Fibroblast of lung (primary cell): ENCODE measurements around the gene BMP8A. TPM values are rescaled to one million over a fixed set of nuclear protein-coding genes. Genes with fewer than 3 reads are reported as not detected.

Experiments
- DNase-seq, 2 donors: peaks; one replicate each; pipeline versions ENCODE4 v3.0.0 to v3.0.0-alpha.2; 2010; ENCODE audit warnings: low read depth in 2 of 2
- H2AFZ ChIP-seq: 2 replicates; pipeline ENCODE4 v1.5.1; 2012; ENCODE audit warnings: low read length, control low read depth, inconsistent platforms
- H3K27ac ChIP-seq: 2 replicates; pipeline ENCODE4 v1.5.1; 2011; ENCODE audit warnings: low read length, control low read depth; ENCODE audit not compliant: insufficient read depth
- H3K27me3 ChIP-seq: 2 replicates; pipeline ENCODE4 v1.5.1; 2011; ENCODE audit warnings: mild to moderate bottlenecking, low read length; ENCODE audit not compliant: control insufficient read depth, insufficient read depth
- H3K36me3 ChIP-seq: 2 replicates; pipeline ENCODE4 v1.5.1; 2011; ENCODE audit warnings: low read length; ENCODE audit not compliant: control insufficient read depth, insufficient read depth
- H3K4me1 ChIP-seq: 2 replicates; pipeline ENCODE4 v1.5.1; 2011; ENCODE audit warnings: low read length; ENCODE audit not compliant: control insufficient read depth, insufficient read depth; ENCODE audit errors: extremely low read depth
- H3K4me2 ChIP-seq: 2 replicates; pipeline ENCODE4 v1.5.1; 2011; ENCODE audit warnings: low read length, control low read depth; ENCODE audit not compliant: insufficient read depth; ENCODE audit errors: extremely low read depth
- H3K4me3 ChIP-seq, 4 experiments: fragments of 200-600 bp in 1 of 4; sonication (generic) in 1 of 4; replicated peaks in 1 of 4; 2 replicates each; pipeline ENCODE4 v1.5.1; 2011 to 2016; ENCODE audit warnings: low read length in 4 of 4, low read depth in 3 of 4, mild to moderate bottlenecking in 3 of 4, control low read depth in 2 of 4, inconsistent platforms in 1 of 4, mixed read lengths in 1 of 4; ENCODE audit not compliant: insufficient read depth in 1 of 4; ENCODE audit errors: control extremely low read depth in 1 of 4
- H3K79me2 ChIP-seq: 2 replicates; pipeline ENCODE4 v1.5.1; 2012; ENCODE audit warnings: mild to moderate bottlenecking, low read length, inconsistent platforms; ENCODE audit not compliant: control insufficient read depth, insufficient read depth
- H3K9ac ChIP-seq: 2 replicates; pipeline ENCODE4 v1.5.1; 2011; ENCODE audit warnings: mild to moderate bottlenecking, low read length, control low read depth; ENCODE audit not compliant: insufficient read depth
- H3K9me3 ChIP-seq: 2 replicates; pipeline ENCODE4 v1.5.1; 2012; ENCODE audit warnings: low read depth, low read length; ENCODE audit not compliant: control insufficient read depth, insufficient read depth
- H4K20me1 ChIP-seq: 2 replicates; pipeline ENCODE4 v1.5.1; 2011; ENCODE audit warnings: low read length; ENCODE audit not compliant: control insufficient read depth, insufficient read depth; ENCODE audit errors: extremely low read depth
- EZH2 ChIP-seq: IDR thresholded peaks from 2 replicates; pipeline ENCODE4 v1.5.1; 2012; ENCODE audit warnings: low read length, control low read depth, mild to moderate bottlenecking; ENCODE audit errors: missing control alignments
- polyA plus RNA-seq, 2 donors: library from polyadenylated mRNA; depleted of rRNA in 1 of 2; stranded (reverse) in 1 of 2; unstranded in 1 of 2; fragments of >200 nt; gene quantifications; 2 replicates each; pipeline ENCODE4 v1.2.1, GENCODE V29; 2011 to 2012; ENCODE audit warnings: missing spikeins in 1 of 2
- total RNA-seq: library from RNA; depleted of rRNA; stranded (reverse); fragments of >200 nt; gene quantifications from 2 replicates; pipeline ENCODE4 v1.2.1, GENCODE V29; 2014
- TF ChIP-seq, protein P1 (sequence below), 2 donors: IDR thresholded peaks in 1 of 2; conservative IDR thresholded peaks in 1 of 2; 1 replicate in 1 of 2; 2 replicates in 1 of 2; pipeline ENCODE4 v1.5.1; 2011 to 2012; ENCODE audit warnings: low read length in 2 of 2, control low read depth in 1 of 2, inconsistent platforms in 1 of 2, low read depth in 1 of 2, mild to moderate bottlenecking in 1 of 2

BMP8A gene
- total and polyA plus RNA-seq, 2 donors (not counting 1 experiment from before 2014, with no cell fraction given): 0.33 to 0.41 TPM

DNA sequence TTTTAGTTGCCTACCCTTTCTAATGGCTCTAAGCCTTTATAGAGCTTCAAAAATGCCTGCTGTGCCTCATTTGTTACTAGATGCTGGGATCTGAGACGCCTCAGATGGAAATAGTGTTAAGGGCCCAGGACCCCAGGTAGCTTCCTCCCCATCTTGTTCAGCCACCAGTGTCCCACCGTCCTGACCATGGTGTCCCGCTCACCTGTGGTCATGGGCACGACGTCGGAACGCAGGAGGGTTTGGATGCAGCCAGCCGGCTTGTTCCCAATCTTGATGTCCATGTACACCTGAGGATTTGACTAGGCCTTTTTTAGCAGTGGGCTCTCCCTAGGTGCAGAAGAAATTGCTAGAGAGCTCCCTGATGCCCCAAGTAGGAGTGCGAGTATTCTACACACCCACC is 54.1 kb downstream of the BMP8A start:
- DNase-seq: no peak
- no peak overlapping the region for H3K4me2 ChIP-seq
- no peaks in the 10 kb centered on the region for H3K4me1 ChIP-seq
- H4K20me1 ChIP-seq: no peaks in the 10 kb centered on the region
- H3K79me2 ChIP-seq: no peaks in the 10 kb centered on the region
- TF ChIP-seq, protein P1, sequence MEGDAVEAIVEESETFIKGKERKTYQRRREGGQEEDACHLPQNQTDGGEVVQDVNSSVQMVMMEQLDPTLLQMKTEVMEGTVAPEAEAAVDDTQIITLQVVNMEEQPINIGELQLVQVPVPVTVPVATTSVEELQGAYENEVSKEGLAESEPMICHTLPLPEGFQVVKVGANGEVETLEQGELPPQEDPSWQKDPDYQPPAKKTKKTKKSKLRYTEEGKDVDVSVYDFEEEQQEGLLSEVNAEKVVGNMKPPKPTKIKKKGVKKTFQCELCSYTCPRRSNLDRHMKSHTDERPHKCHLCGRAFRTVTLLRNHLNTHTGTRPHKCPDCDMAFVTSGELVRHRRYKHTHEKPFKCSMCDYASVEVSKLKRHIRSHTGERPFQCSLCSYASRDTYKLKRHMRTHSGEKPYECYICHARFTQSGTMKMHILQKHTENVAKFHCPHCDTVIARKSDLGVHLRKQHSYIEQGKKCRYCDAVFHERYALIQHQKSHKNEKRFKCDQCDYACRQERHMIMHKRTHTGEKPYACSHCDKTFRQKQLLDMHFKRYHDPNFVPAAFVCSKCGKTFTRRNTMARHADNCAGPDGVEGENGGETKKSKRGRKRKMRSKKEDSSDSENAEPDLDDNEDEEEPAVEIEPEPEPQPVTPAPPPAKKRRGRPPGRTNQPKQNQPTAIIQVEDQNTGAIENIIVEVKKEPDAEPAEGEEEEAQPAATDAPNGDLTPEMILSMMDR (conservative IDR thresholded peaks at IDR 0.05 in 1 of 2, IDR thresholded peaks at IDR 0.05 in 1 of 2; ENCODE audit: low read depth in 1 of 2, low read length in 2 of 2): no peak
- TF ChIP-seq EZH2: no peak
- no peaks in the 10 kb centered on the region for H3K36me3 ChIP-seq
- H3K27me3 ChIP-seq: no peaks in the 10 kb centered on the region
- no peak overlapping the region for H3K27ac ChIP-seq
- no peak overlapping the region for H3K4me3 ChIP-seq
- H2AFZ ChIP-seq: no peak overlapping the region
- no peaks in the 10 kb centered on the region for H3K9me3 ChIP-seq
- no peak overlapping the region for H3K9ac ChIP-seq

- H3K4me3 ChIP-seq: no peak overlapping the region
- H4K20me1 ChIP-seq: no peaks in the 10 kb centered on the region
- H3K36me3 ChIP-seq: peaks cover 5% of the 10 kb centered on the region
- H2AFZ ChIP-seq: no peak overlapping the region
- peak overlapping the region; percentile 7 for H3K27ac ChIP-seq
- H3K79me2 ChIP-seq: peaks cover 3% of the 10 kb centered on the region
- H3K4me1 ChIP-seq: peaks cover 3% of the 10 kb centered on the region
- peak in 1 of 2 donors; percentile 38 for DNase-seq
- no peak overlapping the region for H3K4me2 ChIP-seq
- no peak overlapping the region for H3K9ac ChIP-seq
- H3K9me3 ChIP-seq: no peaks in the 10 kb centered on the region
- H3K27me3 ChIP-seq: no peaks in the 10 kb centered on the region
- TF ChIP-seq EZH2: no peak
- TF ChIP-seq, protein P1 (conservative IDR thresholded peaks at IDR 0.05 in 1 of 2, IDR thresholded peaks at IDR 0.05 in 1 of 2; ENCODE audit: low read depth in 1 of 2, low read length in 2 of 2): no peak
These were observed 62.8 kb downstream of the BMP8A start for GRCh38 chr1:39554277-39554676.

GRCh38 chr1:39561279-39561678 is 69.8 kb downstream of the BMP8A start:
- Histone ChIP-seq H4K20me1 (no peaks in the 10 kb centered on the region), H3K4me2 (no peak overlapping the region), H3K36me3 (peaks cover 33% of the 10 kb centered on the region), H3K9ac (no peak overlapping the region), H3K9me3 (no peaks in the 10 kb centered on the region), H3K4me3 (no peak overlapping the region), H3K79me2 (peaks cover 3% of the 10 kb centered on the region), H3K27me3 (no peaks in the 10 kb centered on the region), H3K27ac (no peak overlapping the region), H2AFZ (no peak overlapping the region), H3K4me1 (no peaks in the 10 kb centered on the region)
- no peak for DNase-seq
- TF ChIP-seq, protein P1 (conservative IDR thresholded peaks at IDR 0.05 in 1 of 2, IDR thresholded peaks at IDR 0.05 in 1 of 2; ENCODE audit: low read depth in 1 of 2, low read length in 2 of 2): no peak
- no peak for TF ChIP-seq EZH2
